ENCODE data around the gene ISOC2. TPM values are rescaled to one million over a fixed set of nuclear protein-coding genes. Genes with fewer than 3 reads are reported as not detected.

ISOC2 gene, protein sequence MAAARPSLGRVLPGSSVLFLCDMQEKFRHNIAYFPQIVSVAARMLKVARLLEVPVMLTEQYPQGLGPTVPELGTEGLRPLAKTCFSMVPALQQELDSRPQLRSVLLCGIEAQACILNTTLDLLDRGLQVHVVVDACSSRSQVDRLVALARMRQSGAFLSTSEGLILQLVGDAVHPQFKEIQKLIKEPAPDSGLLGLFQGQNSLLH
- 60.9 and 67.6 TPM in 2 replicates for total RNA-seq

DNA sequence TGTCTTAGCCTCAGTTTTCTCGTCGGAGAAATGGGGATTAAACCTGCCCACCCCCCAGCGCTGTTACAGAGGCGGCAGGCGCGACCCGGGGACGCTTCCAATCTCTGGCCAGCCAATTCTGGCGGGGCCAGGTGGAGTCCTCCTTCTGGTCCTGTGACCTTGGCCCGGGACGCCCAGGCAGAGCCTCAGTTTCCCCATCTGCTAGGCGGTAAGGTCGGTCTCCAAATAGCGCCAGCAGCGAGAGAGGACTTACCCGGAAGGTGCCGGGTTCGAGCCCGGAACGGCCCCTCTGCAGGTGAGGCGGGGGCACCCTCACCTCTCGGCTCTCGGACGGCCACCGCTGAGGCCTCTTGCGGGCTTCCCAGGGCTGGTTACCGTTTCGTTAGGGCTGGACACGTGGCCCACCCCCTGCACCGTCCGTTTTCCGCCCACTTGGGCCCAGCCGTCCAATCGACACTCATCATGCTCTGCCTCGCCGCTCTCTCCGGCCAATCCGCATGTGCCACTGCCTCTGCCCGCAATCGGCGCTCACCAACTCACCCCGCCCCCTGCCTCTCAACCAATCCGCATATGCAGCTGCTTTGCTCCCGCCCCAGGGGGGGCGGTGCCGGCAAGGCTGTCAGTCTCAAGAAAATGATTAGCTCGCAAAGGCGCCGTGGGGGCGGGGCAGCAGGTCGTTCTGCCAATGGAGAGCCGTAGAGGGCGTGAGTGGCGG lies at the start of gene ISOC2:
TSS of gene ISOC2 (minus strand) at position 384 of the 715 bp plus-strand sequence. CDS start 5,156 bp downstream, outside the sequence.

DNA sequence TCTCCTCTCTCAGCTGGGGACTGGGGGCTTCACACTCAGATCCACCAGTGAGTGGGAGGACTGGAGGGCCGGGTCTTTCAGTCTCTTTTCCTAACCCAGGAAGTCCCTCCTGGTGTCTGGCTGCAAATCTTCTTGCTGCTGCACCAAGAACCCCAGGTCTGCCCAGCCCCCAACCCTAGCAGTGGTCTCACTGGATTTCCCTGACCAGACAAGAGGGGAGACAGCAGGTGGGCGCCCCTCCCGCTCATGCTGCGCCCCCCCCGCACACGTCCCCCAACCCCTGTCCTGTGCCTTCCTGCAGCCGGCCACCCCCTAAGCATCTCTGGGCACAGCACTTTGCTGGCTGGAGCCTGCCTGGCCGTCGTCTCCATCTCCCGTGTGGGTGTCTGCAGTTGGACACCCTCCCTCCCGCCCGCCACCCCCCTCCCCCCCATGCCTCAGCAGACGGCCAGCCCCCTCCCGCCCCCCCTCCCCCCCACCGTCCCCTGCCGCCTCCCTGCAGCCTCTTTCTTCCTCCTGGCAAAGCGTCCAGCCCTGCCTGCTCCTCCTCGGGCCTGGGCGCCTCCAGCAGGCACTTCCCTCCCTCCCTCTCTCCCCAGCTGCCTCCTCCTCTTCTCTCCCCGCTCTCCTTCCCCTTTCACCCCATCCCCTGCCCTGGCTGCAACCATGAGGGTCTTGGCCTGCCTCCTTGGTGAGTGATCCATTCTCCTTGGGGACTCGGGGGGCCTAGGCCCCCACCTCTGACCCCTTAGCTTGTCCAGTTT lies 26.7 kb upstream of the ISOC2 start, which contains the start of gene SSC5D:
TSS of gene SSC5D (plus strand) at position 513 of the 764 bp plus-strand sequence. CDS start at position 667, 154 bp downstream.

DNA sequence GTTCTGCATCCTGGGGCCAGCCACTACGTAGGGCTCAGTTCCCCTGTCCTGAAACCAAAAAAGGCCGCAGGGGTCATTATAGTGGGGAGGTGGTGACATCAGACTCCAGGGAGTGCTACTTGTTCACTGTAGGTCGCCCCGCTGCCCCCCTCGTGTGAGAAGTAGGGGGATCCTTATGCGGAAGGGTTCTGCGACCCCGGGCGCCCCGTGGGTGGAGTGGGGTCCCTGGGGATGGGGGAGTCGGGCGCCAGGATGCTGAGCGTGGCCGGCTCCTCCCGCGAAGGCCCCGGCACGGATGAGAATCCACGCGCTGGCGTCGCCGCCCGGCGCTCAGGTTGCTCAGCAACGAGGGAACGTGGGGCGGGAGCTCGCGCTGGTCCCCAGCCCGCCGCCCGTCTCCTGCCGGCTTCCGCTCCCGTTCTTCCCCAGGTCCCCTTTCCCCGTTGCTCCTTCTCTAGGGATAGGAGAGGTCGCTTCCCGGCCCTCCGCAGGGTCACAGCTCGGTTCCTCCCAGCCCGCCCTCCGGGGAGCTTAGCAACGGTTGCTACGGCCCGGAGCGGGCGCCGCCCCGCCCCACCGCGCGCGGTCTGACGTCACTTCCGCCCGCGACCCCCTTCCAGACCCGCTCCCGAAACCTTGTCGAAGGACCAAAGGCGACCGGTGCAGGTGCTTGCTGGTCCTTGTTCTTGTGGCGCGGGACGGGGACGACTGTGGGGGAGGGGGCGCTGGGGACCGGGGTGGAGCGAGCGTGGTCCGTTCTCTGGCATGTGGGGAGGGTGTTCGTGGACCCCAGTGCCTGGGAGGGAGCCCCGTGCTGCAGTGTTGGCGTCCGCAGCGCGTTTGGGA lies 23.4 kb upstream of the ISOC2 start, which contains the start of gene NAT14:
TSS of gene NAT14 (plus strand) at position 596 of the 846 bp plus-strand sequence. CDS start 521 bp downstream, outside the sequence.

DNA sequence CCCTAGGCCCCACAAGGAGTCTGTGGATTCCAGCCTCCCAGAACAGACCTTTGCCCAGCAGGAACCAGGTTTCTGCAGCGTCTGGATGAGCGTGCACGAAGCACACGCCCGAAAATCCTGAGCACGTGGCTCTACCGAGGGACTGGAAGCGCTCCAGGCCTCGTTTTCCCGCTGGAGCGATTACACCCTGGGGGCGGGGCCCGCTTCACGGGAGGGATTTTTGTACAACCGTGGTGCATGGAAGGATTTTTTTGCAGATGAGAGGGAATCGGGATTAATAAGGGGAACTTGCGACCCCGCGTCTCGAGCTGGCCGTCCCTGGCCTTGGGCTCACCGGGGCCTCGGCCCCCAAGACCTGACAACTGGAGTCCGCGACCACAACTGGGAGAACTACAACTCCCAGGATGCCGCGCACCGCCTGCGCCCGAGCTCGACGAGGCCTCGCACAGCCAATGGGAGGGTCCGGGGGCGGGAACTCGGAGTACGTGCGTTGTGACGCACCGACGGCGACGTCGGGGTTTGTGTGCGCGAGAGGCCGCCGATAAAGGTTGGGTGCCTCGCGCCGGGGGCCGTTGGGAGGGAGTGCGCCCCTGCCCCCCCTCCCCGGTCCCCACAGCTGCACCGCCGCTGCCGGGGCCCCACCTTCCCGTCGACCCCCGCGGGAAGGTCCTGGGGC lies 14.8 kb upstream of the ISOC2 start, which contains the start of gene ZNF628:
TSS of gene ZNF628 (plus strand) at position 518 of the 676 bp plus-strand sequence. CDS start 3,294 bp downstream, outside the sequence.

DNA sequence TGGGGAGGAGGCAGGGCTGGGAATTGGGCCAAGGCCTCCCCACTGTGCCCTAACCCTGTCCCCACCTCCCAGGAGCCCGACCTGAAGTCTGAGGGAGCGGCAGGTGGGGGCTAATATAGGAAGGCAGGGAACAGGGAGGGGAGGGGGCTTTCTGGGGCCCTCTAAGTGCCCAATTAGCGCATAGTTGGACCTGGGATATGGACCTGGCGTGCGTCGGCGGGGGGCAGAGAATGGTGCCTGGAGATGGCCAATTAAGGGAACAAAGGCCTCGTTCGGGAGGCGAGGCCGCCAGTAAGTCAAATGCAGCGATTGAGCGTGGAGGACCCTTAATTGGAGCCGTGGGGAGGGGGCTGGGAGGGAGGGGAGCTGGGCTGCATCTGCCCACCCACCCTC lies 3.2 kb upstream of the ISOC2 start, which contains the start of gene C19orf85:
TSS of gene C19orf85 (minus strand) at position 90 of the 393 bp plus-strand sequence. CDS start 197 bp downstream, outside the sequence.

DNA sequence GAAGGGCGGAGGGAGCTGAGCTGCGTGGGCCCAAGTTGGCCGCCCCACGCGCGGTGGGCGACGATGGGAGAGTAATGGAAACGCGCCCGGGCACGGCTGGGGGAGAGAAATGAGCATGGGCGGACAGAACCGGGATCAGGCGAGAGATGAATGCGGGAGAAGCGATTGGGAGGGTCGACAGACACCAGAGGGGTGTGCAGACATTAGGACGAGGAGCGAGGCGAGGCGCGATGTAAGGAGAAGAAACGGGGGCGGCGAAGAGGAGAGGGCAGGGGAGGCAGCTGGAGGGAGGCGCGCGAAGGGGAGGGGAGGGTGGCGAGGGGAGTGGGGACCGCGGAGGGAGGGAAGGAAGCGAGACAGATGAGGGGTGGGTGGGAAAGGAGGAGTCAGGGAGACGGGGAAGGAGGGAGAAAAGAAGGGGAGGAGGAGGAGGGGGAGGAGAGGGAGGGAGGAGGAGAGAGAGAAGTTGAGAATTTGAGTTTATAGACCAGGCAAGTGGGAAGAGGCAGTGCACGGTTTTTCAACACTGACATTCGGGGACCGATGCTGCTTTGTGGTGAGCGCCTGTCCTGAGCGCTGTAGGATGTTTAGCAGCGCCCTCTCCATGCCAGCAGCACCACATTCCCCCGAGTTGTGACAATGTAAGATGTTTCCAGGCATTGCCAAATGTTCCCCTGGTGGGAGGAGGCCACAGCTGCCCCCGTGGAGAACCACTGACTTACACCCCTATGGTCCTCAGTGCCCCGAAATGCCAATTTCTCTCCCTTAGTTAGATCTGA lies 18.2 kb downstream of the ISOC2 start, which contains the start of gene SHISA7:
TSS of gene SHISA7 (minus strand) at position 256 of the 779 bp plus-strand sequence. CDS start 437 bp downstream, outside the sequence.

DNA sequence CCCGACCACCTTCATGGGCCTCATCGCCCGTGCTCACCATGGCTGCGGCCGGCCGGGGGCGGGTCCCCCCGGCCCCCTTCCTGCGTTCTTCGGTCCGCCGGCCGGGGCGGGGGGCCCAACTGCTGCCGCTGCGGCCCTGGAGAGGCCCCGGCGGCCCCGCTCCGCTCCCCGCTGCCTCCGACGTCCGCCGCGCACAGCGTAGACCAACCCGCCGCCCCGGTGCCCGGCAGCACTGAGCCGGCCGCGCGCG lies 54.0 kb downstream of the ISOC2 start, which contains the start of gene UBE2S:
TSS of gene UBE2S (minus strand) at position 239 of the 250 bp plus-strand sequence. CDS start at position 40, 199 bp downstream.

Other genes with a start within 250 kb of the ISOC2 start
- 2.0 and 2.4 TPM in 2 replicates for gene TMEM86B, start 232.9 kb downstream of the ISOC2 start, total RNA-seq
- 44.2 and 52.3 TPM in 2 replicates for gene PPP6R1, start 202.6 kb downstream of the ISOC2 start, total RNA-seq
- gene HSPBP1, start 181.5 kb downstream of the ISOC2 start, total RNA-seq, result 30.4 and 37.2 TPM in 2 replicates
- gene BRSK1, start 177.6 kb downstream of the ISOC2 start, total RNA-seq, result 0.29 and 1.3 TPM in 2 replicates
- not detected in 2 replicates for gene TMEM150B, start 136.3 kb downstream of the ISOC2 start, total RNA-seq
- 5.6 and 9.8 TPM in 2 replicates for gene KMT5C, start 121.8 kb downstream of the ISOC2 start, total RNA-seq
- gene COX6B2, start 106.9 kb downstream of the ISOC2 start, total RNA-seq, result not detected in 2 replicates
- gene GARIN5B, start 98.4 kb downstream of the ISOC2 start, total RNA-seq, result not detected in 2 replicates
- gene IL11, start 91.2 kb downstream of the ISOC2 start, total RNA-seq, result 0.33 TPM in 1 of 2 replicates, not detected in the other
- gene TMEM190, start 84.8 kb downstream of the ISOC2 start, total RNA-seq, result not detected in 2 replicates
- gene TMEM238, start 77.3 kb downstream of the ISOC2 start, total RNA-seq, result 0.33 TPM in 1 of 2 replicates, not detected in the other
- 445 and 511 TPM in 2 replicates for gene RPL28, start 75.7 kb downstream of the ISOC2 start, total RNA-seq
- gene UBE2S, start 53.9 kb downstream of the ISOC2 start, total RNA-seq, result 106 and 121 TPM in 2 replicates
- not detected in 2 replicates for gene SHISA7, start 18.3 kb downstream of the ISOC2 start, total RNA-seq
- not detected in 2 replicates for gene C19orf85, start 3.1 kb upstream of the ISOC2 start, total RNA-seq
- 2.5 and 9.8 TPM in 2 replicates for gene ZNF628, start 15.0 kb upstream of the ISOC2 start, total RNA-seq
- gene NAT14, start 23.5 kb upstream of the ISOC2 start, total RNA-seq, result 10.7 and 15.7 TPM in 2 replicates
- gene SSC5D, start 26.8 kb upstream of the ISOC2 start, total RNA-seq, result 0.33 and 0.57 TPM in 2 replicates
- not detected in 2 replicates for gene SBK2, start 75.5 kb upstream of the ISOC2 start, total RNA-seq
- under 0.01 and 0.10 TPM in 2 replicates for gene SBK3, start 83.9 kb upstream of the ISOC2 start, total RNA-seq
- gene ZNF579, start 119.2 kb upstream of the ISOC2 start, total RNA-seq, result 5.1 and 11.8 TPM in 2 replicates
- gene FIZ1, start 137.9 kb upstream of the ISOC2 start, total RNA-seq, result 3.9 and 4.9 TPM in 2 replicates
- gene ZNF524, start 138.6 kb upstream of the ISOC2 start, total RNA-seq, result 11.9 and 13.7 TPM in 2 replicates
- 1.2 and 2.0 TPM in 2 replicates for gene ZNF865, start 144.0 kb upstream of the ISOC2 start, total RNA-seq
- 4.5 and 6.5 TPM in 2 replicates for gene ZNF784, start 162.9 kb upstream of the ISOC2 start, total RNA-seq
- 6.9 and 7.4 TPM in 2 replicates for gene ZNF580, start 179.4 kb upstream of the ISOC2 start, total RNA-seq
- gene ZNF581, start 182.0 kb upstream of the ISOC2 start, total RNA-seq, result 20.1 and 34.9 TPM in 2 replicates
- gene CCDC106, start 186.6 kb upstream of the ISOC2 start, total RNA-seq, result 9.4 and 14.0 TPM in 2 replicates
- gene U2AF2, start 193.4 kb upstream of the ISOC2 start, total RNA-seq, result 109 and 121 TPM in 2 replicates
- 59.1 and 74.6 TPM in 2 replicates for gene EPN1, start 213.6 kb upstream of the ISOC2 start, total RNA-seq

All from vein endothelial cell (primary cell).